Stimulated activated CD8-positive, alpha-beta memory T cell treated with anti-CD3 and anti-CD28 coated beads, Interleukin-15, amount 100 ng/mL, for 24 hours (primary cell): ENCODE data around the gene MSANTD2.

Experiments
- DNase-seq: peaks from one replicate; pipeline ENCODE4 v3.0.0-alpha.2; 2020; ENCODE audit warnings: low read depth

The MSANTD2 gene

GRCh38 chr11:124817036-124817435 is 16.8 kb upstream of the MSANTD2 start:
- no peak for DNase-seq

- no peak for DNase-seq
Observed at GRCh38 chr11:124814739-124815138, 14.5 kb upstream of the MSANTD2 start.

- no peak for DNase-seq
Observed at GRCh38 chr11:124812876-124813275, 12.7 kb upstream of the MSANTD2 start.

GRCh38 chr11:124811399-124812125 is 11.4 kb upstream of the MSANTD2 start:
- no peak for DNase-seq

GRCh38 chr11:124807660-124808270 is 7.6 kb upstream of the MSANTD2 start:
- DNase-seq, result no peak

GRCh38 chr11:124807201-124807600 is 7.0 kb upstream of the MSANTD2 start:
- DNase-seq, result no peak

GRCh38 chr11:124804884-124805283 is 4.7 kb upstream of the MSANTD2 start:
- no peak for DNase-seq

GRCh38 chr11:124801636-124802312 is 1.6 kb upstream of the MSANTD2 start:
- DNase-seq, result no peak

- DNase-seq, result no peak
Observed at GRCh38 chr11:124801014-124801413, 808 bp upstream of the MSANTD2 start.

- peak; percentile 15 for DNase-seq
Observed at GRCh38 chr11:124799348-124800225, 619 bp downstream of the MSANTD2 start.

GRCh38 chr11:124798991-124799347 is 1.2 kb downstream of the MSANTD2 start:
- no peak for DNase-seq

- no peak for DNase-seq
Observed at GRCh38 chr11:124796312-124796711, 3.9 kb downstream of the MSANTD2 start.

- no peak for DNase-seq
Observed at GRCh38 chr11:124793466-124794278, 6.5 kb downstream of the MSANTD2 start.

GRCh38 chr11:124791626-124792341 is 8.4 kb downstream of the MSANTD2 start:
- DNase-seq, result no peak

- no peak for DNase-seq
Observed at GRCh38 chr11:124788521-124788920, 11.7 kb downstream of the MSANTD2 start.

- DNase-seq, result no peak
Observed at GRCh38 chr11:124784051-124784450, 16.2 kb downstream of the MSANTD2 start.

- no peak for DNase-seq
Observed at GRCh38 chr11:124783002-124783401, 17.2 kb downstream of the MSANTD2 start.

GRCh38 chr11:124779568-124779967 is 20.6 kb downstream of the MSANTD2 start:
- DNase-seq, result no peak

GRCh38 chr11:124778281-124778680 is 21.9 kb downstream of the MSANTD2 start:
- DNase-seq, result no peak

- no peak for DNase-seq
Observed at GRCh38 chr11:124776865-124777645, 23.2 kb downstream of the MSANTD2 start.
